Mammary epithelial cell (primary cell): Measurements from ENCODE around the gene GRIA1.

Experiments used
- EZH2 ChIP-seq: IDR thresholded peaks from 2 replicates; pipeline ENCODE4 v1.6.1; 2012; ENCODE audit warnings: low read length, inconsistent platforms, borderline replicate concordance
- TF ChIP-seq, protein P1 (sequence below), 2 donors: IDR thresholded peaks in 1 of 2; conservative IDR thresholded peaks in 1 of 2; 2 replicates each; pipeline ENCODE4 v1.5.1; 2011 to 2012; ENCODE audit warnings: inconsistent platforms in 2 of 2, low read length in 2 of 2, mild to moderate bottlenecking in 2 of 2, control low read depth in 1 of 2, low read depth in 1 of 2; ENCODE audit not compliant: insufficient read depth in 1 of 2; ENCODE audit errors: extremely low read depth in 1 of 2

GRCh38 chr5:153517241-153517611 lies 26.8 kb downstream of the GRIA1 start:
- TF ChIP-seq, protein P1, sequence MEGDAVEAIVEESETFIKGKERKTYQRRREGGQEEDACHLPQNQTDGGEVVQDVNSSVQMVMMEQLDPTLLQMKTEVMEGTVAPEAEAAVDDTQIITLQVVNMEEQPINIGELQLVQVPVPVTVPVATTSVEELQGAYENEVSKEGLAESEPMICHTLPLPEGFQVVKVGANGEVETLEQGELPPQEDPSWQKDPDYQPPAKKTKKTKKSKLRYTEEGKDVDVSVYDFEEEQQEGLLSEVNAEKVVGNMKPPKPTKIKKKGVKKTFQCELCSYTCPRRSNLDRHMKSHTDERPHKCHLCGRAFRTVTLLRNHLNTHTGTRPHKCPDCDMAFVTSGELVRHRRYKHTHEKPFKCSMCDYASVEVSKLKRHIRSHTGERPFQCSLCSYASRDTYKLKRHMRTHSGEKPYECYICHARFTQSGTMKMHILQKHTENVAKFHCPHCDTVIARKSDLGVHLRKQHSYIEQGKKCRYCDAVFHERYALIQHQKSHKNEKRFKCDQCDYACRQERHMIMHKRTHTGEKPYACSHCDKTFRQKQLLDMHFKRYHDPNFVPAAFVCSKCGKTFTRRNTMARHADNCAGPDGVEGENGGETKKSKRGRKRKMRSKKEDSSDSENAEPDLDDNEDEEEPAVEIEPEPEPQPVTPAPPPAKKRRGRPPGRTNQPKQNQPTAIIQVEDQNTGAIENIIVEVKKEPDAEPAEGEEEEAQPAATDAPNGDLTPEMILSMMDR (conservative IDR thresholded peaks at IDR 0.05 in 1 of 2, IDR thresholded peaks at IDR 0.05 in 1 of 2; ENCODE audit: extremely low read depth in 1 of 2, insufficient read depth in 1 of 2, low read depth in 1 of 2, low read length in 2 of 2): no peak
- TF ChIP-seq EZH2: no peak
